PC-3 (cell line): ENCODE data around the gene SNED1.

Experiments
- CTCF ChIP-seq: fragments of 300-600 bp; sonication (generic); conservative IDR thresholded peaks from 2 replicates; pipeline ENCODE4 v1.5.1; 2017; ENCODE audit warnings: antibody characterized with exemption, low read depth, mild to moderate bottlenecking, low read length
- EZH2 ChIP-seq: fragments of 300-600 bp; sonication (generic); IDR thresholded peaks from one replicate; pipeline ENCODE4 v1.6.1; 2017; ENCODE audit warnings: antibody characterized with exemption, mild to moderate bottlenecking, low read length; ENCODE audit not compliant: unreplicated experiment
- EZH2phosphoT487 ChIP-seq: fragments of 300-600 bp; sonication (generic); IDR thresholded peaks from 2 replicates; pipeline ENCODE4 v1.6.1; 2018; ENCODE audit warnings: mild to moderate bottlenecking, antibody characterized with exemption, low read length, borderline replicate concordance

- TF ChIP-seq CTCF (no peak), EZH2phosphoT487 (no peak), EZH2 (no peak)
Observed at GRCh38 chr2:241081643-241082340, 83.4 kb downstream of the SNED1 start.
